ENCODE data around the gene WBP4.

DNA sequence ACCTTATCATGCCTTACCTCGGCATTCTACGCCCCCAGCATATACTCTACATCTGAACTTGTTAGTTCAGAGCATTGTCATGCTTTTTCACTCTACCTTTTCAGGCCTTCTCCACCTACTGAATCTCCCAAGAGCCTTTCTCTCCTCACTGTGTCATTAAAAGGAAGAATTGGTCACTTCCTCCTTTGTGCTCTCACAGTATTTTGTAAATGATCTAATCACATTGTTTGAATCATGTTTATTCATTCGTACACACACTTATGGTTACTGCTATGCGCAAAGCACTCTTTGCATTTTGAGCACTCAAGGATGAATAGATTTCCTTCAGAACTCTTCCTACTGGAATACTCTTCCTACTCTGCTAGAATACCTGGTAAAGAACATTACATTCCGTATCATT, 26.4 kb upstream of the WBP4 start:
- TF ChIP-seq, protein P1, sequence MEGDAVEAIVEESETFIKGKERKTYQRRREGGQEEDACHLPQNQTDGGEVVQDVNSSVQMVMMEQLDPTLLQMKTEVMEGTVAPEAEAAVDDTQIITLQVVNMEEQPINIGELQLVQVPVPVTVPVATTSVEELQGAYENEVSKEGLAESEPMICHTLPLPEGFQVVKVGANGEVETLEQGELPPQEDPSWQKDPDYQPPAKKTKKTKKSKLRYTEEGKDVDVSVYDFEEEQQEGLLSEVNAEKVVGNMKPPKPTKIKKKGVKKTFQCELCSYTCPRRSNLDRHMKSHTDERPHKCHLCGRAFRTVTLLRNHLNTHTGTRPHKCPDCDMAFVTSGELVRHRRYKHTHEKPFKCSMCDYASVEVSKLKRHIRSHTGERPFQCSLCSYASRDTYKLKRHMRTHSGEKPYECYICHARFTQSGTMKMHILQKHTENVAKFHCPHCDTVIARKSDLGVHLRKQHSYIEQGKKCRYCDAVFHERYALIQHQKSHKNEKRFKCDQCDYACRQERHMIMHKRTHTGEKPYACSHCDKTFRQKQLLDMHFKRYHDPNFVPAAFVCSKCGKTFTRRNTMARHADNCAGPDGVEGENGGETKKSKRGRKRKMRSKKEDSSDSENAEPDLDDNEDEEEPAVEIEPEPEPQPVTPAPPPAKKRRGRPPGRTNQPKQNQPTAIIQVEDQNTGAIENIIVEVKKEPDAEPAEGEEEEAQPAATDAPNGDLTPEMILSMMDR (IDR thresholded peaks at IDR 0.05): no peak
- no peak for TF ChIP-seq EP300 (IDR thresholded peaks at IDR 0.05)
- no peak for TF ChIP-seq POLR2A (IDR thresholded peaks at IDR 0.05; ENCODE audit: low read depth)
- TF ChIP-seq POLR2AphosphoS5 (IDR thresholded peaks at IDR 0.05): no peak

All from esophagus muscularis mucosa (tissue), 4 donors.